Measurements from ENCODE around the gene SMTNL2.
"Not testable (repeated sequence)": the region's sequence is repeated elsewhere in the genome, so short reads cannot be mapped to it uniquely, and the experiment has no call there.

Gene SMTNL2

GRCh38 chr17:4587803-4588202 is 3.5 kb downstream of the SMTNL2 start:
- DNase-seq, result no peak

DNA sequence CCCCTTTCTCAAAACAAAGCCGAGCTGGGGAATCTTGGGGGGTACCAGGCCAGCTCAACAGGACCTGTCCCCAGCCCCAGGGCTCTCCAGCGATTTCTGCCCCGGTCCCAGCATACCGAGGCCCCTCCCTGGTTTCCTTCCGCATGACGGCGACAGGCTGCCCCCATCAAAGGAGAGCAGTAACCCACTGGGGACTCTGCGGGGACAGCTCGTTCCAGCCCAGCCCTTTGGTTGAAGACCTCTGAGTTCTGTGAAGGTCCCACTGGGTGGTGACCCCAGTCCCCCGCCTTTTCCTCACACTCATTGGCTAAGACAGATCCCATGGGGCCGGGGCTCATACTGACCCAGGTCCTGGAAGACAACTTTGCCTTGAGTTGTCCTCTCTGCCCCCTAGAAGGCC is 4.1 kb downstream of the SMTNL2 start:
- DNase-seq, result no peak

DNA sequence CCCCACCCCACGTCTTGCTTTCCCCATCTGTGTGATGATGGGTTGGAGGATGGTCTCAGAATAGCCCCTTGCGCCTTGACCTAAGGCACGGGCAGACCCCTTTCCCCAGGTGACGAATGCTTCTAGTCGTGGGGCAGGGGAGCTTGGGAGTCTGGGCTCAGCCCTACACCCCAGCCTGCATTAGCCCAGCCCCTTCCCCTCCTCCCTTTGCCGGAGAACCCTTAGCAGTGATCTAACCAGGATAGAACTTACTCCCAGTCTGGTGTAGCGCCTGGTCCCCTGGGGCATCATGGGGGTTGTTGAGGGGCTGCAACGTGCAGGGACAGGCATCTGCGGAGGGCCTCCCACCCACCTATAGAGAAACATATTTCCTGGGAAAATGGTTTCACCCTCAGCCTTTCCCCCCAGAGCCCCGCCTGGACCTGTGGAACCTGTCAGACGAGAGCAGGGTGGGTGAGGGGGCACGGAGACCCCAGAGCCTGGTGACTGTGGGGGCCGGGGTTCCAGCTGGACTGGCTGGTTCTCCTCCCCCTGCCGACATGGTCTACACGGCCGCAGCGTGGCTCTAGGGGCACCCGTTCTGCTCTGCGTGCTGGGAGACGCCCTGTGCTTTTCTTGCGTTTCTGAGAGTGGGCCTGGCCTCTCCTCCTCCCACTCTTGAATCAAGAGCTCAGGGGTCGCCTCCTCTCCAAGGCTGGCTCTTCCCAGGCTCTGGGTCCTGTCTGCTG is 4.7 kb downstream of the SMTNL2 start:
- DNase-seq, result no peak

DNA sequence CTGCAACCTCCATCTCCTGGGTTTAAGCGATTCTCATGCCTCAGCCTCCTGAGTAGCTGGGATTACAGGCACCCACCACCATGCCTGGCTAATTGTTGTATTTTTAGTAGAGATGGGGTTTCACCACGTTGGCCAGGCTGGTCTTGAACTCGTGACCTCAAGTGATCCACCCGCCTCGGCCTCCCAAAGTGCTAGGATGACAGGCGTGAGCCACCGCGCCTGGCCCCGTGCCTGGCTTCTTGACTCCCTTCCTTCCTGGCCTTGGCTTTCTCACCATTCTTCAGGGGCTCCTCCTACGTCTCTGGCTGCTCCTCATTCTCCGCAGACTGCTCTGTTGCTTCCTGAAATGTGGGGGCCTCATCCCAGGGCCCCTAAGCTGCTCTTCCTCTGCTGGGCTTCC is 5.7 kb downstream of the SMTNL2 start:
- DNase-seq, result not testable (repeated sequence)

DNA sequence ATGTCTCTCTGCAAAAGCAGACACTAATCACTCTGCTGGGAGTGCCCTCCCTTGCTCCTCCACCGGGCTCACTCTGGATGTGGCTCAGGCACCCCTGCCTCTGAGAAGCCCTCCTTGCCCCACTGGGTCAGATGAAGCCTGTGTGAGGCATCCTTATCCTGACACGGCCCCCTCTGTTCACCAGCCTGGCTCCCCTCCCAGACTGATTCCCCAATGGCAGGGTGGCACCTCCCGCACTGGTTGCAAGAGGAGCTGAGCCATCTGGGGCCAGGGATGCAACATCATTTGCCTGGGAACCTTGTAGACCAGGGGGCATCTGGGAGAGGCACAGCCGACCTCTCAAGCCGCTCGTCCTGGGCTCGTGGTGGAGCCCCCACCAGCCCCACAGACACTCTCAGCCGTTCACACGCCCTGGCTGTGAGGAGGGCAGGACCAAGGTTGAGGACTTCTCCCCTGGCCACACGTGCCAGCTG is 6.7 kb downstream of the SMTNL2 start:
- no peak for DNase-seq

DNA sequence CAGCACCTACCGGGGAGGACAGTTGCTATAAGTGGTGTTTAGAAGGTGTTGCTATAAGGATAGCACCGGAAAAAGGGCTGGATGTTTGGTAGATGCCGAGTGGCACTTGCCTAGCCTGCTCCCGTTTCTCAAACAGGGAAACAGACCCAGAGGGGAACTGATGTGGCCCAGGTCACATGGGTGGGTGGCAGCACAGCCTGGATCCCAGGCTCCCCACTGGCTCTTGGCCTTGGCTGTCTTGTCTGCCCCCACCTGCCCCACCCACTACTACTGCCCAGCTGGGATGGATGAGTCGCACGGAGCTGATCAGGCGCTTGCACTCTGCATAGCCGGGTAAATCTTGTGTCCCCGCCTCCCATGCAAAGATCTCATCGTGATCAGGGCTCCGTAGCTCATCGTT is 7.2 kb downstream of the SMTNL2 start:
- no peak for DNase-seq

DNA sequence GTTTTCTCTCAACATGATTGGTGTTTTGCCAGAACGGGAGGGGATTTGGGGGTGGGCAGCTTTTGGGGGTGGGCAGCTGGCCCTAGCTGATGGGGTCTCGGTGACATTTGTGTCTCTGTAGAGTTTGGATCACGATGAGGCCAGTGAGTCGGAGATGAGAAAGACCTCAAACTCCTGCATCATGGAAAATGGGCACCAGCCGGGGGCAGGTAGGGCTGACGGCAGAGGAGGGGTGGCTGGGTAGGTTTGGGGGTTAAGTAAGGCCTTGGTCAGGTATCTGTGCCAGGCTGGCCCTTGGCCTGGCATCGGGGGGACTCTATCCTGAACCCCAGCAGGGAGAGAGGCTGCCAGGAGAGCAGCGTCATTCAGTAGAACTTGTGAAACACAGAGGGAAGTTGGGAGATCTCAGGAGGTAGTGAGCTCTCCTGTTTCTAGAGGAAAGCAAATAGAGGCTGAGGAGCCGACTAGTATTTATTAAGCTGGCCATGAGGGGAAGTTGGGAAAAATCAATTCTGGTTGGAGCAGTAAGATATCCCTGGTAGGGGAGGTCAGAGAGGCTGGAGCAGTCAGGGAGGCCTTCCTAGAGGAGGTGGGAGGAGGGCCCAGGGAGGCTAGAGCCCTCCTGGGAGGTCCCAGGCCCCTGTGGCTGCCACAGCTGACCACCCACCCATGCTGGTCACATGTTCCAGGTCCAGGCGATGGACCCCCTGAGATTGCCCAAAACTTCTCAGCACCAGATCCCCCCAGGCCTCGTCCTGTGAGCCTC is 8.1 kb downstream of the SMTNL2 start:
- DNase-seq, result no peak

GRCh38 chr17:4593021-4593421 is 8.7 kb downstream of the SMTNL2 start:
- DNase-seq, result no peak

GRCh38 chr17:4594406-4594805 is 10.1 kb downstream of the SMTNL2 start:
- DNase-seq, result no peak

GRCh38 chr17:4594931-4595684 is 10.8 kb downstream of the SMTNL2 start:
- DNase-seq, result no peak

DNA sequence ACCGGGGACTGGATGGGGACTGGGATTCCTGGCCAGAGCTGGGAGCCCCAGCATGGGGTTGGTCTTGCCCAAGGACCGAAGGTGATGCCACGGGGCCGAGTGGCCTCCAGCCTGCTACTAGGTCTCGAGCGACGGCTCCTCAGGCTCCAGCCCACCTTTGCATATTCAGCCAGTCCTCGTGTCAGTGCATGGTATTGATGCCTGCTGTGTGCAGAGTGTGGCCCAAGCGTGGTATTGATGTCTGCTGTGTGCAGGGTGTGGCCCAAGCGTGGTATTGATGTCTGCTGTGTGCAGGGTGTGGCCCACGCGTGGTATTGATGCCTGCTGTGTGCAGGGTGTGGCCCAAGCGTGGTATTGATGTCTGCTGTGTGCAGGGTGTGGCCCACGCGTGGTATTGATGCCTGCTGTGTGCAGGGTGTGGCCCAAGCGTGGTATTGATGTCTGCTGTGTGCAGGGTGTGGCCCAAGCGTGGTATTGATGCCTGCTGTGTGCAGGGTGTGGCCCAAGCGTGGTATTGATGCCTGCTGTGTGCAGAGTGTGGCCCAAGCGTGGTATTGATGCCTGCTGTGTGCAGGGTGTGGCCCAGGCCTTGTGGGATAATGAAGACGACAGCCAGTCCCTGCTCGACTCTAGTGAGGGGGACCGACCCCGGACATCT is 11.5 kb downstream of the SMTNL2 start:
- not testable (repeated sequence) for DNase-seq

GRCh38 chr17:4596636-4597380 is 12.5 kb downstream of the SMTNL2 start:
- no peak for DNase-seq

DNA sequence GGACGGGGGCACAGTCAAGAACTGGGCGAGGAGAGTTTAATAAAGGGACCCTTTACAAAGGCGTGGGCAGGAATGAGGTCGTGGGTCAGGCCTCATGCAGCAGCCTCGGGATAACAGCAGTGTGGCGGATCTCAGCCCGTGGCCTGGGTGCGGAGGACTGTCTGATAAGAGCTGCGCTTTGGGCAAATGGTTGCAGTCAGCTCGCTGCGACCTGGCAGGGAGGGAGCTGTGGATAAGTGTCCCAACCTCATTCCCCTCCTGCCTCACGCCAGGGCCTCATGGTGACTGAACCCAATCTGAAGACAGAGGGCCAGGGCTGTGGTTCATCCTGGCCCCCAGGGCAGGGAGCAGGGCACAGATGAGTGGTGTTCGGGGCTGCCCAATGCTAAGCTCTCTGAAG is 13.6 kb downstream of the SMTNL2 start:
- DNase-seq, result no peak

GRCh38 chr17:4598776-4599504 is 14.6 kb downstream of the SMTNL2 start:
- DNase-seq, result no peak

- no peak for DNase-seq
These were observed 15.4 kb downstream of the SMTNL2 start for GRCh38 chr17:4599505-4600281.

- DNase-seq, result no peak
These were observed 16.2 kb downstream of the SMTNL2 start for GRCh38 chr17:4600563-4600962.

DNA sequence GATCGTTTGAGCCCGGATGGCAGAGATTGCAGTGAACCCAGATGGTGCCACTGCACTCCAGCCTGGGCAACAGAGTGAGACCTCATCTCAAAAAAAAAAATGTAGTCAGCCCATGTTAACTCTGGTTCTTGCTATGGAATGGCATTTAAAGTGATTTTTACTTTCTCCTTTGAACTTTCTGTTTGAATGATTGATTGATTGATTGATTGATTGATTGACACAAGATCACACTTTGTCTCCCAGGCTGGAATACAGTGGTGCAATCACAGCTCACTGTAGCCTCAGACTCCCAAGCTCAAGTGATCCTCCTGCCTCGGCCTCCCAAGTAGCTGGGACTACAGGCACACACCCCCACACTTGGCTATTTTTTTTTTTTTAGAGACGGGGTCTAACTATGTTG is 17.0 kb downstream of the SMTNL2 start:
- DNase-seq, result no peak

- DNase-seq, result no peak
These were observed 17.7 kb downstream of the SMTNL2 start for GRCh38 chr17:4602041-4602440.

- no peak for DNase-seq
These were observed 19.8 kb downstream of the SMTNL2 start for GRCh38 chr17:4604111-4604644.

DNA sequence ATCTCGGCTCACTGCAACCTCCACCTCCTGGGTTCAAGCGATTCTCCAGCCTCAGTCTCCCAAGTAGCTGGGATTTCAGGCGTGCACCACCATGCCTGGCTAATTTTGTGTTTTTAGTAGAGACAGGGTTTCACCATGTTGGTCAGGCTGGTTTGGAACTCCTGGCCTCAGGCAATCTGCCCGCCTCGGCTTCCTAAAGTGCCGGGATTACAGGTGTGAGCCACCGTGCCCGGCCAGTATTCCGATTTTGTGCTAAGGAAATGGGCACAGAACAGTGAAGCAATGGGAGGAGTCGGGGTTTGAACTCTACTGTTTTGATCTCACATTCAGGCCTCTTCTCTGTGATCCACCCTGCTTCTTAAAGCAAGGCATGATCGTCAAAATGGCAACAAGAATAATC is 20.4 kb downstream of the SMTNL2 start:
- DNase-seq, result not testable (repeated sequence)

- DNase-seq, result no peak
These were observed 21.5 kb downstream of the SMTNL2 start for GRCh38 chr17:4605826-4606225.

All from activated gamma-delta T cell treated with Interleukin-2 at 50 U/mL for 16 hours (primary cell).